ENCODE results near the gene SCYGR1. TPM values are rescaled to one million over a fixed set of nuclear protein-coding genes. Genes with fewer than 3 reads are reported as not detected.

SCYGR1 gene
- total RNA-seq, 4 donors from 2014 or later, result not detected

DNA sequence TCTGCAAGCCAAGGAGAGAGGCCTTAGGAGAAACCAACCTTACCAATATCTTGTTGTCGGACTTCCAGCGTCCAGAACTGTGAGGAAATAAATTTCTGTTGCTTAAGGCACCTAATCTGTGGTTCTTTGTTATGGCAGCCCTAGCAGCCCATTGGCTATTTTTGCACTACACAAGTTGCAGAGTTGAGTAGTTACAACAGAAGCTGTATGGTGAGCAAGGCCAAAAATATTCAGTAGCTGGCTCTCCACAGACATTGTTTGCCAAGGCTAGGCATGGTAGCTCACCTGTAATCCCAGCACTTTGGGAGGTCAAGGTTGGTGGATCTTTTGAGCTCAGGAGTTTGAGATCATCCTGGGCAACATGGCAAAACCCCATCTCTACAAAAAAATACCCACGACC, 27.1 kb upstream of the SCYGR1 start:
- intact Hi-C loops (cut with DNase I; ENCODE audit: low total_unique reads), result no loop called here
- DNase-seq (no peak), ATAC-seq (no peak)
- no peaks in the 10 kb centered on the region for H3K4me1 ChIP-seq
- no peaks in the 10 kb centered on the region for H3K27me3 ChIP-seq
- in situ Hi-C loops (cut with MboI; ENCODE audit: low sequenced_read_pairs in 4 of 4), result no loop called here
- TF ChIP-seq CTCF (IDR thresholded peaks at IDR 0.05 in 4 of 5, conservative IDR thresholded peaks at IDR 0.05 in 1 of 5) (no peak), POLR2A (IDR thresholded peaks at IDR 0.05) (no peak)
- H3K27ac ChIP-seq, result no peak overlapping the region
- no peaks in the 10 kb centered on the region for H3K9me3 ChIP-seq
- no peak overlapping the region for H3K4me3 ChIP-seq
- H3K36me3 ChIP-seq, result no peaks in the 10 kb centered on the region

DNA sequence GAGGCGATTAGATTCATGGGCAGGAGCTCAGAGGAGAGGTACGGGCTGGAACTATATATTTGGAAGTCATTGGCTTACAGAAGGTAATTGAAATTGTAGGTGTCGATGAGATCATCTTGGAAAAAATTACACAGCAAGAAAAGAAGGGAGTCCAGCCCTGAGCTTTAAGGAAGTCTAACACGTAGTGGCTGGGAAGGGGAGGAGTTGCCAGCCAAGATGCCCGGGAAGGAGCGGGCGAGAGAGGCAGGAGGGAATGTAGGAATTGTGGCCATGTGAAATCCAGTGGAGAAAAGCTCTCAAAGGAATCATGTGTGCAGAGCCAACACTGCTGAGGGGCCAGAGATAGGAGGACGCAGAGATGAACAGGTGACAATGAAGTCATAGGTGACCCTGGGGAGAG, 25.6 kb upstream of the SCYGR1 start:
- Histone ChIP-seq H3K9me3 (no peaks in the 10 kb centered on the region), H3K27me3 (no peaks in the 10 kb centered on the region), H3K4me3 (no peak overlapping the region), H3K27ac (no peak overlapping the region), H3K36me3 (no peaks in the 10 kb centered on the region), H3K4me1 (no peaks in the 10 kb centered on the region)
- intact Hi-C loops (cut with DNase I; ENCODE audit: low total_unique reads) (no loop called here), in situ Hi-C loops (cut with MboI; ENCODE audit: low sequenced_read_pairs in 4 of 4) (no loop called here)
- DNase-seq (no peak), ATAC-seq (no peak)
- TF ChIP-seq POLR2A (IDR thresholded peaks at IDR 0.05) (no peak), CTCF (IDR thresholded peaks at IDR 0.05 in 4 of 5, conservative IDR thresholded peaks at IDR 0.05 in 1 of 5) (no peak)

- no peaks in the 10 kb centered on the region for H3K9me3 ChIP-seq
- no peaks in the 10 kb centered on the region for H3K36me3 ChIP-seq
- ATAC-seq, result no peak
- no peak overlapping the region for H3K27ac ChIP-seq
- H3K4me1 ChIP-seq, result no peaks in the 10 kb centered on the region
- H3K27me3 ChIP-seq, result no peaks in the 10 kb centered on the region
- no peak for DNase-seq
- no peak for TF ChIP-seq POLR2A (IDR thresholded peaks at IDR 0.05)
- no peak for TF ChIP-seq CTCF (IDR thresholded peaks at IDR 0.05 in 4 of 5, conservative IDR thresholded peaks at IDR 0.05 in 1 of 5)
- intact Hi-C loops (cut with DNase I; ENCODE audit: low total_unique reads), result no loop called here
- H3K4me3 ChIP-seq, result no peak overlapping the region
- in situ Hi-C loops (cut with MboI; ENCODE audit: low sequenced_read_pairs in 4 of 4), result no loop called here
Measured at GRCh38 chr2:227412877-227413276, 25.1 kb upstream of the SCYGR1 start.

GRCh38 chr2:227411990-227412350, 24.2 kb upstream of the SCYGR1 start:
- H3K36me3 ChIP-seq, result no peaks in the 10 kb centered on the region
- ATAC-seq (no peak), DNase-seq (no peak)
- TF ChIP-seq CTCF (IDR thresholded peaks at IDR 0.05 in 4 of 5, conservative IDR thresholded peaks at IDR 0.05 in 1 of 5) (no peak), POLR2A (IDR thresholded peaks at IDR 0.05) (no peak)
- no peaks in the 10 kb centered on the region for H3K9me3 ChIP-seq
- H3K27ac ChIP-seq, result no peak overlapping the region
- no peak overlapping the region for H3K4me3 ChIP-seq
- in situ Hi-C loops (cut with MboI; ENCODE audit: low sequenced_read_pairs in 4 of 4), result no loop called here
- peaks cover 0 to 3% of the 10 kb centered on the region in 2 donors for H3K4me1 ChIP-seq
- intact Hi-C loops (cut with DNase I; ENCODE audit: low total_unique reads), result no loop called here
- H3K27me3 ChIP-seq, result no peaks in the 10 kb centered on the region

- peaks cover under 1 to 5% of the 10 kb centered on the region in 2 donors for H3K4me1 ChIP-seq
- in situ Hi-C loops (cut with MboI; ENCODE audit: low sequenced_read_pairs in 4 of 4), result no loop called here
- H3K27ac ChIP-seq, result no peak overlapping the region
- no peaks in the 10 kb centered on the region for H3K36me3 ChIP-seq
- no peaks in the 10 kb centered on the region for H3K27me3 ChIP-seq
- no peak for TF ChIP-seq POLR2A (IDR thresholded peaks at IDR 0.05)
- TF ChIP-seq CTCF (IDR thresholded peaks at IDR 0.05 in 4 of 5, conservative IDR thresholded peaks at IDR 0.05 in 1 of 5), result no peak
- no peak overlapping the region for H3K4me3 ChIP-seq
- intact Hi-C loops (cut with DNase I; ENCODE audit: low total_unique reads), result no loop called here
- no peaks in the 10 kb centered on the region for H3K9me3 ChIP-seq
- DNase-seq, result no peak
- no peak for ATAC-seq
Measured at GRCh38 chr2:227411320-227411989, 23.7 kb upstream of the SCYGR1 start.
